NCI-H82 treated with DMSO at 0.1 percent for 48 hours (cell line): Measurements from ENCODE around the gene A2ML1.
"Not testable (repeated sequence)": the region's sequence is repeated elsewhere in the genome, so short reads cannot be mapped to it uniquely, and the experiment has no call there.

Experiments used
- DNase-seq: peaks from one replicate; lab custom pipeline; 2025; ENCODE audit not compliant: unreplicated experiment; lab: John Stamatoyannopoulos, UW

Gene A2ML1

GRCh38 chr12:8822298-8822697 is at the start of gene A2ML1:
TSS of gene A2ML1 (plus strand) at chr12:8822621. CDS start at chr12:8822652, 31 bp downstream.
- DNase-seq: no peak

DNA sequence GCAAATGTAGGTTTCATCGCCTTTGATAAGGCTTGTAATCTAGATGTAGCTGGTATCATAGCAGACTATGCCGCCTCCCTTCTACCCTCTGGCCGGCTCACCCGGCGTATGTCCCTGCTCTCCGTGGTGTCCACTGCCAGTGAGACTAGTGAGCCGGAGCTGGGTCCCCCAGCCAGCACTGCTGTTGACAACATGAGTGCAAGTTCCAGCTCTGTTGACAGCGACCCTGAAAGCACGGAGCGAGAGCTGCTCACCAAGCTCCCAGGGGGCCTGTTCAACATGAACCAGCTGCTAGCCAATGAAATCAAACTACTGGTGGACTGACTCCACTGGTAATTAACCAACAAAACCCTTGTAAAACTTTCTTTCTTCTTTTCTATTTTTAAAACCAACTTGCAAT is 49.0 kb upstream of the A2ML1 start:
- DNase-seq: no peak

- no peak for DNase-seq
These were observed 43.1 kb upstream of the A2ML1 start for GRCh38 chr12:8779281-8779680.

GRCh38 chr12:8779862-8780261 is 42.6 kb upstream of the A2ML1 start:
- no peak for DNase-seq

DNA sequence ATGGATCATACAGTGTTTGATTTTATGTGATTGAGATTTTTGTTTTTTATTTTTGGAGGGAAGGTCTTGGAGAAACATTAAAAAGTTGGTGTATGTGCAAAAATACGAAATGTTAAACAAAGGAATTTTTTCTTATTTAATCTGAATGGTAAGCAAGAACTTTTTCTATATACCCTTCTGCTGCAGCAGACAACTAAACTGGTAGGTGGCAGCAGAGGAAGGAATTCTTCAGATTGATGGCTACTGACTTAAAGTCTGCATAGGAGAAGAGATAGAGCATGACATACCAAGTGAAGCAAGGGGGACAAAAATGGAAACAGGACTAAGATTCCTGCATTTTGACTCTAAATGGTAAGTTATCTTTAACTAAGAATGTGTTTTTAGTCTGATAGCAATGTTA is 42.0 kb upstream of the A2ML1 start:
- DNase-seq: peak; percentile 12

- DNase-seq: no peak
These were observed 40.9 kb upstream of the A2ML1 start for GRCh38 chr12:8781381-8782127.

DNA sequence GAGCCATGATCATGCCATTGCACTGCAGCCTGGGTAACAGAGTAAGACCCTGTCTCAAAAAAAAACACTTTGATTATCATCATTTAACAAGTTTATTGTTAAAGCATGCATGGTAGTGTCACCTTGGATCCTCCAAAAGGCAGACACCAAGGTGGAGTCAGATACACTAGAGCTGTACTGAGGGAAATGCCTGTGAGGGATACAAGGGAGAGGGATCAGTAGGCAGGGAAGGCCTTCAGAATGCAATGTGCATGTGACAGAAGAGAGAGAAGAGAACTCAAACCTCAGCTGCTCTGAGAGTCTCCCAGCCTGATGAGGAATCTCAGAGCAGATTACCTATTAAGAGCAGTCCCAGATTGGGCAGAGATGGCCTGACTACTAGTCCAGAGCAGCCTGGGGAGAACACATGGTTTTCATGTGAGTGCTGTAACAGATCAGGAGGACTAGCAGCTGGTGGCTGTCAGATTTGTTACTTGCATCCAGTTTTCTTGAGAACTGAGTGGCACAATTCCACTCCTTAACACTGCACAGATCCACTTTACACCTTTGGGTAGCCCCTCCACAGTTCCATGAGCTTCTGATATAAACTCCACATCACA is 38.0 kb upstream of the A2ML1 start:
- no peak for DNase-seq

DNA sequence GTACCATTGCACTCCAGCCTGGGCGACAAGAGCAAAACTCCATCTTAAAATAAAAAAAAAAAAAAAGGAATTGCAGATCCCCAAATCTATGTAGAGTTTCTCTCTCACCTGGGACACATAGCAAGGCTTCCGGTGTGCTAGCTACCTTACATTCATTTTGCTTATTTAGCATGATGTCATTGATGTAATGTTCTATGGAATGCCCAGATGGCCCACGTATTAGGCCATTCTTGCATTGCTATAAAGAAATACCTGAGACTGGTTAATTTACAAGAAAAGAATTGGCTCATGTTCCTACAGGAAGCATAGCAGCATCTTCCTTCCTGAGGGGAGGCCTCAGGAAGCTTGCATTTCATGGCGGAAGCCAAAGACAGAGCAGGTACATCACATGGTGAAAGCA is 36.9 kb upstream of the A2ML1 start:
- no peak for DNase-seq

DNA sequence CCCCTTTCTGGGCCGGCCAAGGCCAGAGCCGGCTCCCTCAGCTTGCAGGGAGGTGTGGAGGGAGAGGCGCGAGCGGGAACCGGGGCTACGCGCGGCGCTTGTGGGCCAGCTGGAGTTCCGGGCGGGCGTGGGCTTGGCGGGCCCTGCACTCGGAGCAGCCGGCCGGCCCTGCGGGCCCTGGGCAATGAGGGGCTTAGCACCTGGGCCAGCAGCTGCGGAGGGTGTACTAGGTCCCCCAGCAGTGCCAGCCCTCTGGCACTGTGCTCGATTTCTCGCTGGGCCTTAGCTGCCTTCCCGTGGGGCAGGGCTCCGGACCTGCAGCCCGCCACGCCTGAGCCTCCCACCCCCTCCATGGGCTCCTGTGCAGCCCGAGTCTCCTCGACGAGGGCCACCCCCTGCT is 35.2 kb upstream of the A2ML1 start:
- not testable (repeated sequence) for DNase-seq

- DNase-seq: not testable (repeated sequence)
These were observed 33.7 kb upstream of the A2ML1 start for GRCh38 chr12:8788706-8789105.

- not testable (repeated sequence) for DNase-seq
These were observed 32.9 kb upstream of the A2ML1 start for GRCh38 chr12:8789341-8790013.

- not testable (repeated sequence) for DNase-seq
These were observed 29.2 kb upstream of the A2ML1 start for GRCh38 chr12:8793226-8793625.

DNA sequence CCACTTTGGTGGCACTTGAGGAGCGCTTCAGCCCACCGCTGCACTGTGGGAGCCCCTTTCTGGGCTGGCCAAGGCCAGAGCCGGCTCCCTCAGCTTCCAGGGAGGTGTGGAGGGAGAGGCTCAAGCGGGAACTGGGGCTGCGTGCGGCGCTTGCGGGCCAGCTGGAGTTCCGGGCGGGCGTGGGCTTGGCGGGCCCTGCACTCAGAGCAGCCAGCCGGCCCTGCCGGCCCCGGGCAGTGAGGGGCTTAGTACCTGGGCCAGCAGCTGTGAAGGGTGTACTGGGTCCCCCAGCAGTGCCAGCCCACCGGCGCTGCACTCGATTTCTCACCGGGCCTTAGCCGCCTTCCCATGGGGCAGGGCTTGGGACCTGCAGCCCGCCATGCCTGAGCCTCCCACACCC is 27.8 kb upstream of the A2ML1 start:
- not testable (repeated sequence) for DNase-seq

- DNase-seq: no peak
These were observed 25.4 kb upstream of the A2ML1 start for GRCh38 chr12:8796831-8797626.

DNA sequence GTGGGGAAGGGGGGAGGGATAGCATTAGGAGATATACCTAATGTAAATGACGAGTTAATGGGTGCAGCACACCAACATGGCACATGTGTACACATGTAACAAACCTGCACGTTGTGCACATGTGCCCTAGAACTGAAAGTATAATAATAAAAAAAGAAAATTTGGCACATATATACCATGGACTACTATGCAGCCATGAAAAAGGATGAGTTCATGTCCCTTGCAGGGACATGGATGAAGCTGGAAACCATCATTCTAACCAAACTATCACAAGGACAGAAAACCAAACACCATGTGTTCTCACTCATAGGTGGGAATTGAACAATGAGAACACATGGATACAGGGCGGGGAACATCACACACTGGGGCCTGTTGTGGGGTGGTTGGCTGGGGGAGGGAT is 21.2 kb upstream of the A2ML1 start:
- DNase-seq: not testable (repeated sequence)

GRCh38 chr12:8804833-8805232 is 17.6 kb upstream of the A2ML1 start:
- DNase-seq: not testable (repeated sequence)

- DNase-seq: not testable (repeated sequence)
These were observed 16.9 kb upstream of the A2ML1 start for GRCh38 chr12:8805487-8805886.

DNA sequence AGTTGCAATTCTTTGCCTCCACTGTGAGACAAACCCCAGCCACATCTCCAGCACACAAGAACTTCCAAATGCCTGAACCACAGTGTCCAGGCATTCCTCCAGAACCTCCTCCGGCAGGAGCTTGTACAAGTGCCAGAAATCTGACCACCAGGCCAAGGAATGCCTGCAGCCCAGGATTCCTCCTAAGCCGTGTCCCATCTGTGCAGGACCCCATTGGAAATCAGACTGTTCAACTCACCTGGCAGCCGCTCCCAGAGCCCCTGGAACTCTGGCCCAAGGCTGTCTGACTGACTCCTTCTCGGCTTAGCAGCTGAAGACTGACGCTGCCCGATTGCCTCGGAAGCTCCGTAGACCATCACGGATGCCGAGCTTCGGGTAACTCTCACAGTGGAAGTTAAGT is 15.3 kb upstream of the A2ML1 start:
- not testable (repeated sequence) for DNase-seq

- DNase-seq: not testable (repeated sequence)
These were observed 12.3 kb upstream of the A2ML1 start for GRCh38 chr12:8810112-8810511.

DNA sequence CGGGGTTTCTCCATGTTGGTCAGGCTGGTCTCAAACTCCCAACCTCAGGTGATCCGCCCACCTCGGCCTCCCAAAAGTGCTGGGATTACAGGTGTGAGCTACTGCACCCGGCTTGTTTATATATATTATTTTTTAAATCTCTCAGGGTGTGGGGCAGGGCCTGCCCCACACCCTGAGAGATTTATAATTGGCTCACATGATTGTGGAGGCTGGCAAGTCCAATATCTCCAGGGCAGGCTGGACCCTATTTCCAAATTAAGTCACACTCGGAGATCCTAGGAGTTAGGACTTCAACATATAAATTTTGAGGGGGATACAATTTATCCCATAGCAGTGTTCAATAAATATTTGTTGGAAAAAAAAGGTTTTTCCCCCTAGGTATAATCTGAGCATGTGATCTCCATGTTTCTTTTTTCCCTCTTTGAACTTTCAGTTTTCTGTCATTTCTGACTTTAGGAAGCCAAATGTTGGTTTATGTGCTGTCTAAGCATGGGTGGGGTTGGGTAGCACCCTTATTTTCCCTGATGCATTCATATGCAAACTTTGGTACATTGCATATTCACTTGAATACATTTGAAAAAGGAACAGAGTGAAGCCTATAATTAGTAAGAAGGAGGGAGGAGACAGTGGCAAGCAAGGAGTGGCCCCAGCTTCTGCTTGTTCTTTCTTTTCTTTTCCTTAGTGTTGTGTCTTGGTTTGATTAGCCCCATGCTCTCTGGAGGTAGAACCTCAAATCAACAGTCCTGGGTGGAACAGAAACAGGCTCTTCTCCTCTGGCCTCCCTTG is 8.7 kb upstream of the A2ML1 start:
- no peak for DNase-seq
